ENCODE measurements around the gene GALNT9. TPM values are rescaled to one million over a fixed set of nuclear protein-coding genes. Genes with fewer than 3 reads are reported as not detected.

GALNT9 gene
- total and polyA plus RNA-seq, 9 donors: 0.12 to 21.9 (median 1.3) TPM; not detected in 1

DNA sequence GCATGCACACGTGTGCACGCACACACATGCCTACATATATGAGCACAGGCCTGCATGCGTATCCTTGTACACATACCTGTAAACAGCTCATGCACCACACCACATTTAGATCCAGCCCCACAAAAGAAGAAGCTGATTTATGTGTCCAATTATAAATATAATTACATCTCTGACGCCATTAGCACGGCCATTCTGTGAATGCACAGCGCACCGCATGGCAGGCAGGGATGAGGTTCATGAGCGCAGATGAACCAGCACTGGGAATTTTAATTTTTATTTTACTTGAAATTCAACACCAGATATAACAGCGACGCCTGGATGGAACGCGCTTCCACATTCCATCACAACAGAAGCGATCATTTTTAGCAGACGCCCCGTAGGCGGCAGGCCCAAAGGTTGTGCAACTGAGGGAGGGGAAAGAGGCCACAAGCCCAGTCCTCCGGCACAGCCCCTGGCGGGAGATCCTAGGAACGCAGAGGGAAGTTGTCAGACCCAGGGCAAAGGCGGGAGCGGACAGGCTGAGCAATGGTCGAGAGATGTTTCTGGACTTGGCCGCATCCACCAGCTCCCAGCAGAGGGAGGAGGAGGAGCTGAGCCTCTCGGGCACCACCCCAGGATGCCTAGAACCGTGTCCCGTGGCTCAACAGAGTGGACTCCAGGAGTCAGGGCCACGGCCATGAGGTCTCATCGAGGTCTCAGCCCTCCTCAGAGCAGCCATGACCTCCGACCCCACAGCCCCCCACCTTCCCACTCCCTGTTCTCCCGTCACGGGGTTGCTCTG is 37.9 kb upstream of the GALNT9 start:
- no peak for TF ChIP-seq EP300 (IDR thresholded peaks at IDR 0.05)
- TF ChIP-seq, protein P1, sequence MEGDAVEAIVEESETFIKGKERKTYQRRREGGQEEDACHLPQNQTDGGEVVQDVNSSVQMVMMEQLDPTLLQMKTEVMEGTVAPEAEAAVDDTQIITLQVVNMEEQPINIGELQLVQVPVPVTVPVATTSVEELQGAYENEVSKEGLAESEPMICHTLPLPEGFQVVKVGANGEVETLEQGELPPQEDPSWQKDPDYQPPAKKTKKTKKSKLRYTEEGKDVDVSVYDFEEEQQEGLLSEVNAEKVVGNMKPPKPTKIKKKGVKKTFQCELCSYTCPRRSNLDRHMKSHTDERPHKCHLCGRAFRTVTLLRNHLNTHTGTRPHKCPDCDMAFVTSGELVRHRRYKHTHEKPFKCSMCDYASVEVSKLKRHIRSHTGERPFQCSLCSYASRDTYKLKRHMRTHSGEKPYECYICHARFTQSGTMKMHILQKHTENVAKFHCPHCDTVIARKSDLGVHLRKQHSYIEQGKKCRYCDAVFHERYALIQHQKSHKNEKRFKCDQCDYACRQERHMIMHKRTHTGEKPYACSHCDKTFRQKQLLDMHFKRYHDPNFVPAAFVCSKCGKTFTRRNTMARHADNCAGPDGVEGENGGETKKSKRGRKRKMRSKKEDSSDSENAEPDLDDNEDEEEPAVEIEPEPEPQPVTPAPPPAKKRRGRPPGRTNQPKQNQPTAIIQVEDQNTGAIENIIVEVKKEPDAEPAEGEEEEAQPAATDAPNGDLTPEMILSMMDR (IDR thresholded peaks at IDR 0.05): no peak
- no peak for TF ChIP-seq POLR2A (IDR thresholded peaks at IDR 0.05)
- Histone ChIP-seq H3K4me3 (no peak overlapping the region), H3K27me3 (no peaks in the 10 kb centered on the region), H3K4me1 (ENCODE audit: insufficient read depth) (no peaks in the 10 kb centered on the region), H3K9me3 (peaks cover 0 to 6% of the 10 kb centered on the region in 2 donors), H3K36me3 (no peaks in the 10 kb centered on the region), H3K27ac (no peak overlapping the region)
- DNase-seq: peak in 1 of 5 donors; percentile 36
- intact Hi-C loops (cut with DNase I): no loop called here
- WGBS, 3 donors: 28 to 49% (median 33%) methylated on average over 30 to 31 of the region's 31 CpGs

DNA sequence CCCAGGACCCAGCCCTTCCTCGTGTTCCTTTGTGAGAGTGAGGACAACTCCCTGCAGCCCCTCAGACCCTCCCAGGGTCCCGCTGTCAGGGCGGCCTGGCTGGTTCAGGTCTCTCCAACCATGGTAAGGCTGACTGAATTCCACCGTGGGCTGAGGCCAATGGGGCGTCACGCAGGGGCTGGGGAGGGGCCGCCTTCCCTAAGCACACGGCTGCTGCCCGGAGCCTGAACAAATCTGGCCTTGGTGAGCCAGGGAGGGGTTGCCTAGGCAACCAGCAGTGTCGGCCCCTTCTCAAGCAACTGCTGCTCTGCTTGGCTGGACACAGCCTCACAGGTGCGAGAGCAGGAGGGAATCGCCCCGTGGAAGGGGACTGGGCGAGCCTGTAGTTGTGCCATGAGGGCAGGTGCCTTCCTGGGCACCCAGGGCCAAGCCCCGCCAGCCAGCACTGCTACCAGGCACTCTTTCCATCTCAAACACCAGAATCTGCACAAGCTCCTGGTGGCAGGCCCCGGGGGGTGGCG is 37.0 kb upstream of the GALNT9 start:
- peaks cover 0 to 6% of the 10 kb centered on the region in 2 donors for H3K9me3 ChIP-seq
- no peaks in the 10 kb centered on the region for H3K27me3 ChIP-seq
- H3K4me1 ChIP-seq (ENCODE audit: insufficient read depth): no peaks in the 10 kb centered on the region
- H3K27ac ChIP-seq: no peak overlapping the region
- 21 to 38% (median 24%) methylated on average over 17 of the region's 17 CpGs for WGBS, 3 donors
- intact Hi-C loops (cut with DNase I): no loop called here
- TF ChIP-seq POLR2A (IDR thresholded peaks at IDR 0.05) (no peak), EP300 (IDR thresholded peaks at IDR 0.05) (no peak)
- TF ChIP-seq, protein P1 (IDR thresholded peaks at IDR 0.05): no peak
- no peak for DNase-seq
- no peaks in the 10 kb centered on the region for H3K36me3 ChIP-seq
- H3K4me3 ChIP-seq: no peak overlapping the region

DNA sequence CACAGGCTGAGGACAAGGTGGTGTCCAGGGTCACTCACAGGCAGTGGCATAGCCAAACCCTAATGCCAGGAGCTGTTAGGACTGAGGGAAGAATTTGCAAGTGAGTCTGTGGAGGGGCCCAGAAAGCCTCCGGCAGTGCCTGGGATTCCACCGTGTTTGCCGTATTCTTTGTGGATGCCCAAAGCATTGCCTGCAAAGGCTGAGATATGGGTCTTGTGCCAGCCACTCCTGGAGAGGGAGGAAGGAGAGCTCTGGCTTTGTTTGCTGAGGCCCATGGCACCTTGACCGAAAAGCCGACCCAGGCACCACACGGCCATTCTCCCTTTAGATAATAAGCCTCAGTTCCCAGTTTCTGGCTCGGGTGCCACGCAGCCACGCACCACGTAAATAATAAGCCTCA is 35.8 kb upstream of the GALNT9 start:
- peaks cover 0 to 2% of the 10 kb centered on the region in 2 donors for H3K9me3 ChIP-seq
- TF ChIP-seq, protein P1 (IDR thresholded peaks at IDR 0.05): no peak
- no peak for TF ChIP-seq POLR2A (IDR thresholded peaks at IDR 0.05)
- TF ChIP-seq EP300 (IDR thresholded peaks at IDR 0.05): no peak
- DNase-seq: peak in 1 of 5 donors; percentile 3
- intact Hi-C loops (cut with DNase I): no loop called here
- no peaks in the 10 kb centered on the region for H3K27me3 ChIP-seq
- no peak overlapping the region for H3K27ac ChIP-seq
- no peaks in the 10 kb centered on the region for H3K36me3 ChIP-seq
- no peak overlapping the region for H3K4me3 ChIP-seq
- H3K4me1 ChIP-seq (ENCODE audit: insufficient read depth): no peaks in the 10 kb centered on the region
- 73 to 90% (median 80%) methylated on average over 6 to 10 of the region's 10 CpGs for WGBS, 3 donors

DNA sequence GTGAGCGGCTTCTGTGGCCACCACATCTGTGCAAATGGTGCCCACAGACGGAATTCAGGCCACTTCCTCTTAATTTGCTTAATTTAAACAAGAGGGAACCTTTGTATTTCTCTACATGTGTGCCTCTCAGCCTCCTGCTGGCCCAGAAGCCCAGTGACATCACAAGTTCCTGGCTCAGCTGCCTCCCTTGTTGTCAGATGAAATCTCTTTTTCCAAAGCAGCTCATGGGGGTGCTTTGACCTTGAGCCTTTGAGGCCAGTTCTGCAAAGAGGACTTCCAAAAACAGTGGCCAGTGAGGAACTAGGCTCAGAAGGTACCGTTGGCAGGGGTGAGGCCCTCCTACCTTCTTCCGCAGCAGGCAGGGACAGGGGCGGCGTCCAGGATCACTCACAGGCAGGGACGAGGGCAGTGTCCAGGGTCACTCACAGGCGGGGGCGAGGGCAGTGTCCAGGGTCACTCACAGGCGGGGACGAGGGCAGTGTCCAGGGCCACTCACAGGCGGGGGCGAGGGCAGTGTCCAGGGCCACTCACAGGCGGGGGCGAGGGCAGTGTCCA is 35.0 kb upstream of the GALNT9 start:
- no peak for TF ChIP-seq POLR2A (IDR thresholded peaks at IDR 0.05)
- TF ChIP-seq, protein P1 (IDR thresholded peaks at IDR 0.05): no peak
- no peak for TF ChIP-seq EP300 (IDR thresholded peaks at IDR 0.05)
- WGBS, 3 donors: 63 to 70% (median 63%) methylated on average over 9 to 14 of the region's 15 CpGs
- no peaks in the 10 kb centered on the region for H3K27me3 ChIP-seq
- H3K36me3 ChIP-seq: no peaks in the 10 kb centered on the region
- H3K4me3 ChIP-seq: no peak overlapping the region
- intact Hi-C loops (cut with DNase I): no loop called here
- H3K27ac ChIP-seq: no peak overlapping the region
- H3K4me1 ChIP-seq (ENCODE audit: insufficient read depth): no peaks in the 10 kb centered on the region
- DNase-seq: no peak
- H3K9me3 ChIP-seq: no peaks in the 10 kb centered on the region

Data from ovary (tissue), 9 donors.